Common myeloid progenitor, CD34-positive (primary cell): ENCODE data around the gene MAP4K4.

Experiments
- CTCF ChIA-PET: fragments of 350-600 bp; sonication (Branson Sonifier 250); formaldehyde crosslinking; loops from one replicate; lab custom pipeline; 2021; ENCODE audit warnings: antibody characterized with exemption; lab: Charles Lee
- POLR2A ChIA-PET: fragments of 350-600 bp; sonication (Branson Sonifier 250); formaldehyde crosslinking; loops from one replicate; lab custom pipeline; 2021; ENCODE audit warnings: antibody characterized with exemption; lab: Charles Lee
- DNase-seq, 3 donors: peaks; one replicate each; pipeline versions ENCODE4 v3.0.0 to v3.0.0-alpha.2; 2013
- H3K27ac ChIP-seq, 2 experiments: 1 replicate in 1 of 2; 2 replicates in 1 of 2; pipeline ENCODE4 v1.7.0; 2013; ENCODE audit warnings: inconsistent platforms in 2 of 2, low read length in 2 of 2, mild to moderate bottlenecking in 2 of 2, low read depth in 1 of 2, moderate library complexity in 1 of 2; ENCODE audit not compliant: severe bottlenecking in 2 of 2, insufficient read depth in 1 of 2, poor library complexity in 1 of 2
- H3K27me3 ChIP-seq, 5 experiments: replicated peaks in 2 of 5; 1 replicate in 3 of 5; 2 replicates in 2 of 5; pipeline versions ENCODE4 v1.6.1 to v1.7.0; 2013; ENCODE audit warnings: low read length in 4 of 5, mild to moderate bottlenecking in 2 of 5, moderate library complexity in 2 of 5, inconsistent platforms in 1 of 5; ENCODE audit not compliant: insufficient read depth in 5 of 5, control insufficient read depth in 4 of 5
- H3K36me3 ChIP-seq, 4 experiments: 1 replicate in 2 of 4; 2 replicates in 2 of 4; pipeline versions ENCODE4 v1.6.1 to v1.7.0; 2013; ENCODE audit warnings: low read length in 3 of 4, control low read depth in 1 of 4, mild to moderate bottlenecking in 1 of 4; ENCODE audit not compliant: control insufficient read depth in 4 of 4, insufficient read depth in 4 of 4
- H3K4me1 ChIP-seq, 4 experiments: 1 replicate in 3 of 4; 2 replicates in 1 of 4; pipeline versions ENCODE4 v1.6.1 to v1.7.1; 2013; ENCODE audit warnings: low read length in 3 of 4, mild to moderate bottlenecking in 3 of 4, control low read depth in 1 of 4, inconsistent platforms in 1 of 4, moderate library complexity in 1 of 4; ENCODE audit not compliant: control insufficient read depth in 4 of 4, insufficient read depth in 4 of 4; ENCODE audit errors: control extremely low read depth in 1 of 4
- H3K4me3 ChIP-seq, 7 experiments: 1 replicate in 4 of 7; 2 replicates in 3 of 7; pipeline versions ENCODE4 v1.5.1 to v1.7.0; 2013; ENCODE audit warnings: mild to moderate bottlenecking in 7 of 7, low read length in 6 of 7, moderate library complexity in 6 of 7, inconsistent platforms in 2 of 7, low read depth in 2 of 7, control low read depth in 1 of 7; ENCODE audit not compliant: insufficient read depth in 4 of 7, control insufficient read depth in 1 of 7; ENCODE audit errors: extremely low read depth in 1 of 7
- H3K9me3 ChIP-seq, 5 experiments: 1 replicate in 4 of 5; 2 replicates in 1 of 5; pipeline versions ENCODE4 v1.6.1 to v1.7.1; 2013; ENCODE audit warnings: low read length in 4 of 5, mild to moderate bottlenecking in 2 of 5, inconsistent platforms in 1 of 5, low read depth in 1 of 5, moderate library complexity in 1 of 5; ENCODE audit not compliant: control insufficient read depth in 4 of 5, insufficient read depth in 2 of 5; ENCODE audit errors: control extremely low read depth in 1 of 5
- WGBS: methylation state at CpG from one replicate; pipeline ENCODE4 v1.1.5; 2013; ENCODE audit not compliant: insufficient coverage; 5-methylcytosine and 5-hydroxymethylcytosine counted together

Gene MAP4K4

GRCh38 chr2:101740555-101740964 is 43.1 kb downstream of the MAP4K4 start:
- POLR2A ChIA-PET = no interaction called here
- peak in 2 of 3 donors; percentile 27 to 38 for DNase-seq
- no CpG with 5 or more reads among the region's 1 CpG for WGBS
- Histone ChIP-seq H3K4me3 (no peak overlapping the region), H3K36me3 (no peaks in the 10 kb centered on the region), H3K27ac (peak overlapping the region in 1 of 2 experiments; percentile 27), H3K27me3 (no peaks in the 10 kb centered on the region), H3K4me1 (peaks cover 17 to 53% (median 25%) of the 10 kb centered on the region in 4 experiments), H3K9me3 (no peaks in the 10 kb centered on the region)
- CTCF ChIA-PET = interaction anchor here (1.1 kb wide), 1 partner anchor 8 kb away, joined by 3 read pairs; no protein-coding TSS in a partner anchor

- no peak overlapping the region for H3K27ac ChIP-seq
- POLR2A ChIA-PET = no interaction called here
These were observed 44.4 kb downstream of the MAP4K4 start for GRCh38 chr2:101741775-101742520.

DNA sequence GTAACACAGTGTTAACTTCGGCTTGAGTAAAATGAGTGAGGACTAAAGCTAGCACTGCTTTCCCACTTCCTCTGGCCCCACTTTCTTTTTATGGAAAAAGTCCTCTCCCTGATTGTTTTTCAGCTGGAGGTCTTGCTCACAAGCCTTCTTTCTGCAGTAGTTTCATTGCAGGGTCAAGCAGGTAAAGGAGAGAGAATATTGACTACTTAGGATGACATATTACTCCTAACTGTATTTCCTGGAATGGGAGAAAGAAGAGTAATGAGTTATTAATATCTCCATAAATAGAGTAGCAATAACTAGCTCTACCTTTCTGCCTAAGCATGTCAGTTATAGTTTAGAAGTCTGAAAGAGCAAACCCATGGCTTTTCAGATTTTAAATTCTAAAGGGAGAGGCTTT is 45.0 kb downstream of the MAP4K4 start:
- Histone ChIP-seq H3K9me3 (no peaks in the 10 kb centered on the region), H3K27ac (no peak overlapping the region), H3K27me3 (no peaks in the 10 kb centered on the region), H3K4me1 (peaks cover 11 to 56% (median 22%) of the 10 kb centered on the region in 4 experiments), H3K4me3 (peak overlapping the region in 1 of 7 experiments; percentile 12), H3K36me3 (no peaks in the 10 kb centered on the region)
- no peak for DNase-seq
- ChIA-PET CTCF (interaction anchor here (0.8 to 1.0 kb wide), 2 partner anchors 15 to 21 kb away, joined by 3 to 4 read pairs; no protein-coding TSS in a partner anchor), POLR2A (no interaction called here)
- WGBS = no CpG with 5 or more reads among the region's 1 CpG

More at GRCh38 chr2:101741775-101742520, 44.4 kb downstream of the MAP4K4 start:
- H3K27me3 ChIP-seq = no peaks in the 10 kb centered on the region
- no peaks in the 10 kb centered on the region for H3K36me3 ChIP-seq
- peak overlapping the region in 1 of 7 experiments; percentile 12 for H3K4me3 ChIP-seq
- DNase-seq = no peak
- CTCF ChIA-PET = interaction anchor here (0.8 to 1.1 kb wide), 3 partner anchors 10 to 22 kb away, joined by 3 to 4 read pairs (median 3); no protein-coding TSS in a partner anchor
- 53% methylated on average over 9 of the region's 9 CpGs for WGBS
- H3K9me3 ChIP-seq = no peaks in the 10 kb centered on the region
- H3K4me1 ChIP-seq = peaks cover 13 to 53% (median 24%) of the 10 kb centered on the region in 4 experiments

DNA sequence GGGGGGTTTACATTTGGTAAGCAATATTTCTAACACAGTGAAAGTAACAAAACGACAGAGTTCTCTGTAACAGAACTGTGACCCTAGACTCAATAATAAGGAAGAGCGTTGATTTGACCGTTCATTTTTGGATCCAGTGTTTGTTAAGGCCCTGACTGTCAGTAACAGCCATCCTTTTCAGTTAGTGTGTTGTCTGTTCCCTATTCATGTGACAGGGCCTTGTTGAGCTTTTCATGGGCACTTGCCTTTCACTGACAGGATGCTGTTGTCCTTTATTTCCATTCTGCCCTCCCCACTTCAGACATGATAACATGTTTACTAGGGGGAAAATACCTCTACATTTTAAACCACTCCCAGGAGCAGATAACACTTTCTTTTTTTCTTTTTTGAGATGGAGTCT is 45.8 kb downstream of the MAP4K4 start:
- Histone ChIP-seq H3K4me1 (peaks cover 11 to 64% (median 24%) of the 10 kb centered on the region in 4 experiments), H3K36me3 (no peaks in the 10 kb centered on the region), H3K27me3 (no peaks in the 10 kb centered on the region), H3K9me3 (no peaks in the 10 kb centered on the region), H3K4me3 (no peak overlapping the region), H3K27ac (no peak overlapping the region)
- POLR2A ChIA-PET = no interaction called here
- CTCF ChIA-PET = no interaction called here
- no peak for DNase-seq
- 97% methylated on average over 3 of the region's 3 CpGs for WGBS

GRCh38 chr2:101744832-101745231 is 47.3 kb downstream of the MAP4K4 start:
- Histone ChIP-seq H3K27ac (no peak overlapping the region), H3K9me3 (no peaks in the 10 kb centered on the region), H3K4me1 (peaks cover 11 to 62% (median 24%) of the 10 kb centered on the region in 4 experiments), H3K4me3 (no peak overlapping the region), H3K36me3 (no peaks in the 10 kb centered on the region), H3K27me3 (no peaks in the 10 kb centered on the region)
- ChIA-PET POLR2A (no interaction called here), CTCF (interaction anchor here (0.8 to 1.9 kb wide), 6 partner anchors 14 to 87 kb away, joined by 3 to 8 read pairs (median 3); no protein-coding TSS in a partner anchor)
- DNase-seq = no peak
- 100% methylated on average over 1 of the region's 1 CpG for WGBS

DNA sequence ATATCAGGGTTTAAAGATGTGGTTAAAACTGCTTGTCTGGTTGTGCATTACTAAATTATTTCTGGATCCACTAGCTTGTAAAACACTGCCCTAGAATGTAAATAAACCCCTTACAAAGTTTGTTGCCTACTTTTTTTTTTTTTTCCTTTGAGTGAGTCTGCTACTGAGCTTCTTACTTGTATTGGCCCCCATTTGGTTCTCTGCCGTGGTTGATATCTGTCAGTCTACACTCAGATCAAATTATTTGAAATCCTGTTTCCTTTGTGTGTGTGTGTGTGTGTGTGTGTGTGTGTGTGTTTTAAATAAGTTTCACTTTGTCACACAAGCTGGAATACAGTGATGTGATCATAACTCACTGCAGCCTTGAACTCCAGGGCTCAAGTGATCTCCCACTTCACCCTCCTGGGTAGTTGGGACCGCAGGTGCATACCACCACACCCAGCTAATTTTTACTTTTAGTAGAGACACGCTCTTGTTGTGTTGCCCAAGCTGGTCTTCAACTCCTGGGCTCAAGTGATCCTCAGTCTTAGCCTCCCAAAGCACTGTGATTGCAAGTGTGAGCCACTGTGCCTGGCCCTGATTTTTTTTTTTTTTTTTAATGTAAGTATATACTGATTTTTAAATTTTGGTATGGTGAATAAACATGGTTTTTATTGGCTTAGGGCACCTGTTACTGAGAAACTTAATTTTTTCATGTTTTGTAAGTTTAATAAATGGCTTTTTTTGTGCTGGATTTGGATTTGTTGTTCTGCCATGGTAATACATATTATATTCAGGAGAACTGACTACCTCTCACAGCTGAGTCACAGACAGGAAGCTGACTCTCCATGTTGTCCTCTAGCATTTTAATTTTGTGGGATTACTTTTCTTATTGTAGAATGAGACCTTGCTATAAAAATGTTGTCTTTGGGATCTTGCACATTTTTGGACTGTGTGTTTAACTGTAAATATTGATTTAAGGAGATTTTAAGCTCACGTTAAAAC is 48.5 kb downstream of the MAP4K4 start:
- WGBS = 100% methylated on average over 1 of the region's 4 CpGs
- peak in 1 of 3 donors; percentile 22 for DNase-seq
- no peak overlapping the region for H3K27ac ChIP-seq
- no peaks in the 10 kb centered on the region for H3K27me3 ChIP-seq
- no peaks in the 10 kb centered on the region for H3K9me3 ChIP-seq
- H3K36me3 ChIP-seq = no peaks in the 10 kb centered on the region
- H3K4me1 ChIP-seq = peaks cover 7 to 57% (median 17%) of the 10 kb centered on the region in 4 experiments
- ChIA-PET POLR2A (no interaction called here), CTCF (interaction anchor here (0.6 to 1.9 kb wide), 11 partner anchors 9 to 434 kb away, joined by 3 to 8 read pairs (median 4); no protein-coding TSS in a partner anchor)
- no peak overlapping the region for H3K4me3 ChIP-seq
